GM19035 (cell line): ENCODE results near the gene NOTCH1.
"Not testable (repeated sequence)": the region's sequence is repeated elsewhere in the genome, so short reads cannot be mapped to it uniquely, and the experiment has no call there.

Experiments
- ATAC-seq: cut with Tn5 transposase; IDR thresholded peaks from one replicate; pipeline ENCODE4 v1.9.1; 2021; ENCODE audit not compliant: unreplicated experiment

Gene NOTCH1

DNA sequence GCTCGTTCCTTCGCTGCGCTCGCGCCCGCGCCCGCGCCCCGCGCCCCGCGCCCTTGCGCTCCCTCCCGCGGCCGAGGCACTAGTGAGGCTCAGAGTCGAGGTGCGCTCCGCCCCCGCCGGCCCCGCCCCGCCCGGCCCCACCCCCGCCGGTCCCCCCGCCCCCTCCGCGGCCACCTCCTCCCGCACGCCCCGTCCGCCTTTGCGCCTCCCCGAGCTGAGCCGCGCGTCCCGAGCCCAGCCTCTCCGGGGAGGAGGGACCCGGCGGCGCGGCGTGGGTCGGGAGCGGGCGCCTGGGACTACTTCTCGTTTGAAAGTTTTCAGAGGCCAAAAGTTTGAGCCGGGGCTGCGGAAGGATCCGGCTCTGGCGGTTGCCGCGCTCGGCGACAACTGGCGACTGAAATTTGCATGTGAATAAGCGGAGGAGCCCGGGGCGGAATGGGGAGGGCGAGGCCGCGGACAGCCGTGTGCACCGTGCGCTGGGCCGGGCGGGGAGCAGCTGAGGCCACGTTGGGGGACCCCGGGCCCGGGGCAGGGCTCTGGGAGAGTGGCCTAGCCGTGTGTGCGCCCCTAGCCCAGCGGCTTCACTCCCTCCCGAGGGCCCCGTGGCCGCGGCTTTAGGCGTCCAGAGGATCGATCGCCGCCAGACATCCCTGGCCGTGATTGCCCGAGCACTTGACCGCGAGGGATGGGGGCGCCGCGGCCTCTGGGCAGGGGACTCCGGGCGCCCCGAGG lies at the start of gene NOTCH1:
Gene NOTCH1 (minus strand): TSS at position 84 of the 732 bp plus-strand sequence. CDS start 262 bp downstream, outside the sequence.
- peak; percentile 68 for ATAC-seq

DNA sequence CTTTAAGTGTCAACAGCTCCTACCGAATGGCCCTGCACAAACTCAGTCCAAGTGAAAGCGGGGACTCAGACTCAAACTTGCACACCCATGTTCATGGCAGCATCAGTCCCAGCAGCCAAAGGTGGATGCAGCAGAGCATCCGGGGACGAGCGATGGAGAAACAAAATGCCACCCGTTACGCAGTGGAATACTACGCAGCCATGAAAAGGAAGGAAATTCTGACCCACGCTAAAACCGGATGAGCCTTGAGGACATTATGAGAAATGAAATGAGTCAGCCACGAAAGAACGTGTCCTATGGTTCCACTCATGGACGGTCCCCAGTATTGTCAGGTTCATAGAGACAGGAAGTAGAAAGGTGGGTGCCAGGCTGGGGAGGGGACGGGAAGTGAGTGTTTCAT lies 48.6 kb upstream of the NOTCH1 start:
- no peak for ATAC-seq

DNA sequence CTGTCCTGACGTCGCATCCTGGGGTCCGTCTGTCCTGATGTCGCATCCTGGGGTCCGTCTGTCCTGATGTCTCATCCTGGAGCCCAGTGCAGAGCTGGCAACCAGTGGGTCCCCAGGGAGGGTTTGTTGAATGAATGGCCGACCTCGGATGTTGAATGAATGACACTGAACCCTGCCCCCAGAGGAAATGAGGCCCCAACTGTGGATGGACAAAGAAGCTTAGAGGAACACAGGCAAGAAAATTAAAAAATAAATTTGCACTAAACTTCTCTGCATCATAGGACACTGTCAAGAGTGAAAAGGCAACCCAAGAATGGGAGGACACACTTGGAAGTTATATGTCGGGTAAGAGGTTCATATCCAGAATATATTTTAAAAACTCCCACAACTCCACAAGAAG lies 47.7 kb upstream of the NOTCH1 start:
- ATAC-seq, result no peak

DNA sequence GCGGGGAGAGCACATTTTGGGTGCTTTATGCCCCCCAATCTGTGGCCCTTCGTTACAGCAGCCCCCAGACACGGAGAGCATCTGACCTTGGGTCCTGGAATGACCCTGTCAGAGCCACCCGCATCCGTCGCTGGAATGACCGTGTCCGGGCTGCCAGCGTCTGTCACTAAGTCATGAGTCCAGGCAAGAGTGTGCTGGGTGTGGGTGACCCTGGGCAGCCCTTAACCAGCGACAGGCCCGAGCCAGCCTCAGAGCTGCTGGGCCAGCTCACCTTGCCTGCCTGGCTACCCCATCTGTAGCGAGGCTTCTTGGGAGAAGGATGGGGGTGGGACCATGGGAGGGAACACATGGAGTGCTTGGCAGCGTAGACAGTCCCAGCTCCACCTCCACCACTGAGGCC lies 46.8 kb upstream of the NOTCH1 start:
- no peak for ATAC-seq

DNA sequence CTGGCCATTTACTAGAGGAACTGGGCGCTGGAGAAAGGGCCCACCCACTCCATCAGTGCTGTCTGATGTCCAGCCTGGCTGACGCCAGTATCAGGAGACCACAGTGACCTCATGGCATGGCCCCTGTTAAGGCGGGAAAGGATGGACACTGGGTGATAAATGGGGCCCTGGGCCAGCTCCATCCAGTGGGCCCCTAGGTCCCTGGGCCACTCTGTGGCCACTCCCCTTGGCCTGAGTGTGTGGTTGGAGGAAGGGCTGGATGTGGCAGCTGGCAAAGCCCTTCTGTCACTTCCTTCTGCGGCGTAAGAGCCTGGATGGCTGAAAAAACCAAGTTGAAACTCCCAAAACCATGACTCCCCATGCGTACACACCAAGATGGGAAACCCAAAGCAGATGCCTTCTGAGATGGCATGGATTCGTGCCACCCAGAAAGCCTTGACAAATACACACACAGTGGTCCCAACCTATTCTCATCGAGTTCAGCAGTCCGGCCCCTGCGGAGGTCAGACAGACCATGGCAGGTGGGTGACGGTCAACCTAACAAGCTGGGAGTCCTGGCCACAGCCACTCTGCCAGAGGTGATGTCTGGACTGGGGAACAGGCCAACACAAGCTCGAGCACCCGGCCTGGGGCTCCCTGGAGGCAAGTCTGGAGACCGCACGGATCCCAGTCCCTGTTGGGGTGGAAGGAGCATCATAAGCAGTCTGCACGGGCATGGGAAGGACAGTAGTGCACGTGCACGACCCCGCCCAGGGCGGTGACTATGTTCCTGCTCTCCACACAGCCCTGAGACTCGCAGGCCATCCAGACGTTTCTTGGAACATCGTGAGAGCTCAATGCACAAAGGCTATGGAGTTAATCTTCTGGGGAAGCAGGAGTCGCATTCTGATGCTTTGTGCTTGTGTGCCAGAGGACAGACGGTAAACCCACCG lies 45.2 kb upstream of the NOTCH1 start:
- no peak for ATAC-seq

DNA sequence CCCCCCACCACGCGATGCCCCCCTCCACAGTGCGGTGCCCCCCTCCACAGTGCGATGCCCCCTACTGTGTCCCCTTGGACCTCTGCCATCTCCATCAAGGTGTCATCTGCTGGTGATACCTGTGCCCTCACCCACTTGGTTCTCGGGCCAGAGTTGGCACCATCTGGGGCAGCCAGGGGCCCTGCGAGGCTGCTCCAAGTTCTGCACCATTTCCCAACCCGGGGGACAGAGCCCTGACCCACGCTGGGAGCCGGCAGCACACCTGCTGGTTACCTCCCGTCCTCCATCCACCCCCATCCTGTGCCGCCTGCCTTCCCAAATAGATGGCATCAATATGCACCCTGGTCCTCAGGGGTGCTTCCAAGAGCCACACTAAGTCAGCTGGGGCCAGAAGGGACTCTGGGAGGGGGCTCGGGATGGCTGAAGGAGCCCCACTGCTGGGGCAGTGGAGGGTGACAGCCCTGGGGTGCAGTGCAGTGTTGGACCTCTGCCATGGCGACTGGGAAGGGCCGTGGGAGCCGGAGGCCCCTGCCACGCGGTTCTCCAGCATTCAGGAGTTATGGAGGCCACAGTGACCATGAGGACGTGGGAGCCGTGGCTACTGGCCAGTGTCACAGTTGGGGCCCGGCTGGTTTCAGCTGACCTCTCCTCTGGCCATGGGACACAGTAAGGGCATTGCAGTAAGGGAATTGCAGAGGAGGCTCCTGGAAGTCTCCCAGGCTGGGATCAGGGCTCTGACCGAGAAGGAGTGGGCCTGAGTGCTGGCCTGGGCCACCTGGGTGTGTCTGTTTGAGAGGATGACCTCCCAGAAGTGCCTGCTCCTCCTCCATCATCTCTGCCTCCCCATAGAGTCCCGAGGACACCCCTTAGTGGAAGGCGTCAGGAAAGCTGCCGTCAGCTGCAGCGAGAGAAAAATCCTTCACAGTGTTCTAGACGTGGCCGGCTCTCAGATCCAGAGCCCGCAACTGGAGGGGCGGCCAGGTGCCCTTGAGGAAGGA lies 44.2 kb upstream of the NOTCH1 start:
- ATAC-seq, result no peak

DNA sequence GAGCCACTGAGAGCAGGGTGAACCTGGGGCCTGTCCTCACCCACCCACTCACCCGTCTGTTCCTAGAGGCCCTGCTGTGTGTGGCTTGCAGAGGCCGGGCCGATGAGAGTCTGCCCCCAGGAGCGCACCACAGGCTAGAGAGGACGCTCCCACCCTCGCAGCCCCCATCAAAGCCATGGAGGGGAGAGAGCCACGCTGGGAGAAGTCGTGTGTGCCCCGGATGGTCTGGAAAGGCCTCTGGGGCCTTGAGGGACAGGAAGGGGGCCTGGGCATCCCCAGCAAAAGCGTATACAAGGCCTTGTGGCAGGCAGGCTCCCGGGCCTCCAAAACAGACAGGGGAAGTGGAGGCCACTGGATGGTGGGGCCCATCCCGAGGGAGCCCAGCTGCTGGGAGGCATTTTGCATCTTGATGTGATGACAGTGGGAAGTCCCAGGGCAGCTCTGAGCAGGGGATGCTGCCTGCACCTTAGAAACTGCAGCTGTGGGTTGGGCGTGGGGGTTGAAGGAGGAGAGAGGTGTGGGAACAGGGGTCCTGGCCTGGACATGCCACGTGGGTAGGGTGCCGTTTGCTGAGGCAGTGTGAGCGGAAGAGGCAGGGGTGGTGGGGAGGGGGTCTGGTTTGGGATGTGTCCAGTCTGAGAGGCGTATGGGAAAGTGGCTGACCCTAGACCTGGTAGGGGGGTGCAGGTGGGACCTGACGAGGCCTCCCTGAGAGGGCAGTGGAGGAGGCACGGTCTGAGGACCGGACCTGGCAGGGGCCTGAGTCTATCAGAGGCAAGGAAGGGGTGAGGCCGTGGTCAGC lies 43.0 kb upstream of the NOTCH1 start:
- ATAC-seq, result no peak

DNA sequence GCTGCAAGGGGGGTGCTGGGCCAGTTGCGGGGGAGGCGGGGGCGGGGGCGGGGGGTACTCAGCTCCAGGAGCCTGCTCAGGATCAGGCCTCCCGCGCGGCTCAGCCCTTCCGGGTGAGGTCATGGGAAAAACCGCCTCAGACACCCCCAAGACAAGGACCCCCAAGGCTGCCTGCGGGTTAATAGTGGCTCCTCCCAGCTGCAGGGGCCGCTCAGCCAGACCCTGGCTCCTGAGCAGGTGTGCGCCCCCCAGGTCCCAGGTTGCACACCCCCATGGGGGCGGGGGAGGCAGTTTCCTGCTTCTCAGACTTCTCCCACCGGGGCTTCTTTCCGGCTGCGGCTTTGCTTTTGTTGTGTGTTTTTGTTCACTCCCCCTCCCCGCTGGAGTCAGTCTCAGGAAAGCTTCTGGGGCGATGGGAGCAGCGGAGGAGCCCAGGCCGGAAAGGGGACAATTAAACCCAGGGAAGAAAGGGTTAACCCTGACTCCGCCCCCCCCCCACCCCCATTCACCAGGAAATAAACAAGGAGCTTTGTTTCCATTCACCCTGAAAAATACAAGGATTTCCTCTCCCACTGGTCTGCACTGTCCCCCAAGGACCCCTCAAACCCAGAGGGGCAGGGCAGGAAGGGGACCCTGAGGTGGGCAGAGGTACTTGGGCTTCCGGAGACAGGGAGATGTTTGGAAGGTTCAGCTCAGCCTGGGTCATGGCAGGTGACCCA lies 42.3 kb upstream of the NOTCH1 start:
- no peak for ATAC-seq

DNA sequence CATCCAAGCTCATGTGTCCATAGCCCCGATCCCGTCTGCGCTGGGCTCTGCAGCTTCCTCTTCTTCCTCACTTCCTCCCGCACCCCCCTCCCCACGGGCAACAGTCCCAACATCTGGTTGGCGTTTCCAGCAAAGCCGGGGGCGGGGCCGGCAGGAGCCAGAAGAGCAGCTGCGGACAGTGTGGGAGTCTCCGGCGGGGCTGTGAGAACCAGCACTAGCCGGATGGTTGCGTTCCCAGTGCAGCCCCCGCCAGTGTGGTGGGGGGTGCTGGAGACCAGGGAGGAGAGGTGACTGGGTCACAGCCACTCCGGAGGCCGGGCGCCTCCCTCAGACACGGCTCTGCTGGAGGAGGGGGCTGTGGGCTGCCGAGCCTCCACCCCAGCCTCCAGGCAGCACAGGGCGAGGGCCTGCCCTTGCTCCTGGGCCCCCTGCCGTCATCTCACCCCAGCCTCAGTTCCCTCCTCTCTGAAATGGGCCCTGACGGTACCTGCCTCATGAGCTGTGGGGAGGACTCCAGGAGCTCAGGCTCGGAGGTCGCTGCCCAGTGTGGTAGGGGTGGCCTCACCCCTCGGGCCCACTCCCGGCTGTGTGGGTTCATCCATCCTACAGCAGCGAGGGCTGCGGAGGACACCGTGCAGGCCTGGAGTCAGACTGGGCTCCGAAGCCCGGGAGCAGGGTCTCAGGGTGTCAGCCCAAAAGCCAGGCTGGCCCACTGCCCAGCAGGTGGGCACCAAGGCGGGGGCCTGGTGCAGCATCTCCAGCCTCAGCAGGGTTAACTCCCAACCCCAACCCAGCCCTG lies 41.5 kb upstream of the NOTCH1 start:
- ATAC-seq, result no peak

DNA sequence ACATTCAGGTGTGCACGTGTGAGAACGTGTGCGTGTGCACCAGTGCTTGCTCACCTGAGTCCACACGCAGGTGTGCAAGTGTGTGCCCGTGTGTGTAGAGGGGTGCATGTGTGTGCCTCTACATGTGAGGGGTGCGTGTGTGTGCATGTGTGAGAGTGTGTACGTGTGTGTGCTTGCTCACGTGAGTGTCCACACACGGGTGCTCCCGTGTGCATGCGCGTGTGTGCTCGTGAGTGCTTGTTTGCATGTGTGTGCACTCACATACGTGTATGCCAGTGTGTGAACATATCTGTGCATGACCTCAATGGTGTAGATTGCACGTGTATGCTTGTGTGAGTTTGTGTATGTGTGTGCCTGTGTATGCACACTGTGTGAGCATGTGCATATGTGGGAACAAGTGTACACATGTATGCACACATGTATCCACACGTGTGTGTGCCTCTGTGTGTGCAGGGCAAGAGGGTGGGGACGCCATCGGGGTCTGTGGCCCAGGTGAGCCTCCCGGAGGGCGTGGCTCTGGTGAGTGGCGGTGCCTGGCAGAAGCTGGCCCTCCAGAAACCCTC lies 40.6 kb upstream of the NOTCH1 start:
- ATAC-seq, result no peak

DNA sequence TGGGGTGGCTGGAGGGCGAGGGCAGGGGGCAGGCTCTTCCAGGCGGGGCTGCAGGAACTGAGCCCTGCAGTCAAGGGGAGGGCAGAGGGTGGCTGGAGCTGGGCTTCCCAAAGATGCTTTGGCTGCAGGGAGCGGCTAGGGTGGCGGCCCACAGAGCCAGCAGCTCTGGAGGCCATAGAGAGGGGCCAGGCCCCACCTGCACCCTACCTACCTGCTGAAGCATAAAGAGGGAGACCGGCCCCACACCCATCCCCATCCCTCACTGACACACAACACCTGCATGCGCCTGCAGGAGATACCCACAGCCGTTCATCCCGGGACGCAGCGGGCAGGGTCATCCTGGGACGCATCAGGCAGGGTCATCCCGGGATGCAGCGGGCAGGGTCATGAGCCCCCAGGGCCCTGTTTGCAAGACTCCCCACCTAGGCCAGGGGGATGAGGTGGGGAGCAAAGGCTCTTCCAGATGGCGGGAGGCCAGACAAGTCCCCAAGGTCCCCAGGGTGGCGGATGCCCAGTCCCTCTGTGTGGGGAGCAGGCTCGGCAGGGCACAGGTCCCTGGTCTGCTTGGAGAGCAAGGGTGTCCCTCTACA lies 39.8 kb upstream of the NOTCH1 start:
- ATAC-seq, result no peak

DNA sequence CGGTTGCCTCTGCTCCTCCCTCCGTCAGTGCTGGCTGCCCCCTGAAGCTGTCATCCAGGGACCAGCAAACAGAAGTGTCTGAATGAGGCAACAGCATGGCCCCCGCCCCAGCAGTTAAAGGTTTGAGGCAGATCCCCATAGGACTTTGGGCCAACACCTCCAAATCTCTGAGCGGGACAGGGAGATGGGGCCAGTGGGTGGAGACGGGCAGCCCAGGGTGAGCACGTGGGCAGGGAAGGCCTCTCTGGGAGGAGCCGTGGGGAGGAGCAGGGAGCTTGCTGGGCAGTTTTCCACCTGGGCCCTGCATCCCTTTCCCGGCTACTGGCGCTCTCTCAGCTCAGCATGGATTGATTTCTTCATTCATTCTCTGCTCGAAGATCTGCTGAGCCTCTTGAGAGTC lies 39.1 kb upstream of the NOTCH1 start:
- ATAC-seq, result no peak

DNA sequence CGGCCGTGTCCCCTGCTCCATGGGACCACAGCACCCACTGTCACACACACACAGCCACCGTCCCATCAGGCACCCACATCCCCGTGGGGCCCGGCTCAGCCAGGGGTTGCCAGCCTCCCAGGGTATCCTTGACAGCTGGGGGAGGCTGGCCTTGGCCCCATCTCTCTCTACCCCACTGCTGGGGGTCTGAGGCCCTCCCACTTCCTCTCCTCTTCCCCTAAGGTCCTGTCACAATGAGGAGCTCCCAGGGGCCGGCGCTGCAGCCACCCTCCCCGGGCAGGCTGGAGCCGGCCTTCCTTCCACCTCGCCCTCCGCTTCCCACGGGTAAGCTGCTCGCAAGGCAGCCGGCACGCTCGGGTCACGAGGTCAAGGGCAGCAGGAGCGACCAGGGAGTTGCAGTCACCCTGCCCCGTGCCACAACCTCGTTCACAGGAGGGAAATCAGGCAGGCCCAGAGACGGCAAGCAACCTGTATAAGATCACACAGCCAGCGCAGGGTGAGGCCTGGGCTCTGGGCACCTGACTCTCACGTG lies 38.6 kb upstream of the NOTCH1 start:
- no peak for ATAC-seq

DNA sequence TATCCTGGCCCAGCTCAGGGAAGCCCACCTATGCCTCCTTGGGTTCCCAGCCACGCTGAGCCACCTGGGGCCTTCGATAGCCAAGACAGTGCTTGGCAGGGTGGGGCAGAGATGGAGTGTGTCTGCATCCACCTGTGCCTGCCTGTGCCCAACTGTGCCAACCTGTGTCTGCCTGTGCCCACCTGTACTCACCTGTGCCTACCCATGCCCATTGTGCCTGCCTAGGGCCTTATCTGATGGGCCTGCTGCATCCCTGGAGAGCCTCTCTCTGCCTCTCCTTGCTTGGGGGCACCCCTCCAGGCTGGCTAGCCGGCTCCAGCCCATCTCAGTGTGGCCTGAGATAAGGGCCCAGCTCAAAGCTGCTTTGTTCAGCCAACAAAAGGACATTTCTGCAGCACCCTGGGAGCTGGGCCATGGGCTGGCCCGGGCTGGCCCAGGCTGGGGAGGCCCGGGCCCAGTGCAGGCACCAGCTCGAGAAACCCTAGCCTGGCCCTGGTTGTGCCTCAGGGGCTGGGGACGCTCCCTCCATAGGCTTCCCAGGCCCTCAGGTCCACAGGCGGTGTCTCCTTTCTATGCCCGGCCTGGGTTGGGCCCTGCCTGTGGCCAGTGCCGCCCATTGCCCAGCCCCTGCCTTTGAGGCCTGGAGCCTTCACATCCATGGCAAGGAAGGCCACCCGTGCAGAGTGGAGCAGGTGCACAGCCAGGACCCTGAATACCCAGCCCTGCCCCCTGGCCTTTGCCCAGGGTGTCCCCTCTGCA lies 37.3 kb upstream of the NOTCH1 start:
- no peak for ATAC-seq

DNA sequence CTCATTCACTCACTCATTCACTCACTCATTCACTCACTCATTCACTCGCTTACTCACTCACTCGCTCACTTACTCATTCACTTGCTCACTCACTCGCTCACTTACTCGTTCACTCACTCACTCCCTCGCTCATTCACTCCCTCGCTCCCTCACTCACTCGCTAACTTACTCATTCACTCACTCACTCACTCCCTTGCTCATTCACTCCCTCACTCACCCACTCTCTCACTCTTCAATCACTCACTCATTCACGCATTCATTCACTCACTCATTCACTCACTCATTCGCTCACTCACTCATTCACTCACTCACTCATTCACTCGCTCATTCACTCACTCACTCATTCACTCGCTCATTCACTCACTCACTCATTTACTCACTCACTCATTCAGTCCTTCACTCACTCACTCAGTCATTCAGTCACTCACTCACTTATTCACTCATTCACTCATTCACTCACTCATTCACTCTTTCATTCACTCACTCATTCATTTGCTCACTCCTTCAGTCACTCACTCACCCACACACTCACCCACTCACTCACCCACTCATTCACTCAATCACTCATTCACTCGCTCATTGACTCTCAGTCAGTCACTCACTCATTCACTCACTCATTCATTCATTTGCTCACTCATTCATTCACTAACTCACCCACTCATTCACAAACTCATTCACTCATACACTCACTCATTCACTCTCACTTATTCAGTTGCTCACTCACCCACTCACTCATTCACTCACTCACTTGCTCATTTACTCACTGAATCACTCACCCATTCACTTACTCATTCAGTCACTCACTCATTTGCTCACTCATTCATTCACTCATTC lies 36.0 kb upstream of the NOTCH1 start:
- ATAC-seq, result no peak

DNA sequence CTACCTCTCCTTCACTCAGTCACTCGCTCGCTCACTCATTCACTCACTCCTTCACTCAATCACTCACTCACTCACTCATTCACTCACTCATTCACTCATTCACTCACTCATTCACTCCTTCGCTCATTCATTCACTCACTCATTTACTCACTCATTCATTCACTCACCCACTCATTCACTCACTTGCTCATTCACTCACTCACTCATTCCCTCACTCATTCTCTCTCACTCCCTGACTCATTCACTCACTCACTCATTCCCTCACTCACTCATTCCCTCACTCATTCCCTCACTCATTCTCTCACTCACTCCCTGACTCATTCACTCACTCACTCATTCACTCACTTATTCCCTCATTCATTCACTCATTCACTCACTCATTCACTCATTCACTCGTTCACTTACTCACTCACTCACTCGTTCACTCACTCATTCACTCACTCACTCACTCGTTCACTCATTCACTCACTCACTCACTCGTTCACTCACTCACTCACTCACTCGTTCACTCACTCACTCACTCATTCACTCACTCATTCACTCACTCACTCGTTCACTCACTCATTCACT lies 33.9 kb upstream of the NOTCH1 start:
- ATAC-seq, result not testable (repeated sequence)
